ENCODE results near the gene ASS1.
"Not testable (repeated sequence)": the region's sequence is repeated elsewhere in the genome, so short reads cannot be mapped to it uniquely, and the experiment has no call there.

Gene ASS1

DNA sequence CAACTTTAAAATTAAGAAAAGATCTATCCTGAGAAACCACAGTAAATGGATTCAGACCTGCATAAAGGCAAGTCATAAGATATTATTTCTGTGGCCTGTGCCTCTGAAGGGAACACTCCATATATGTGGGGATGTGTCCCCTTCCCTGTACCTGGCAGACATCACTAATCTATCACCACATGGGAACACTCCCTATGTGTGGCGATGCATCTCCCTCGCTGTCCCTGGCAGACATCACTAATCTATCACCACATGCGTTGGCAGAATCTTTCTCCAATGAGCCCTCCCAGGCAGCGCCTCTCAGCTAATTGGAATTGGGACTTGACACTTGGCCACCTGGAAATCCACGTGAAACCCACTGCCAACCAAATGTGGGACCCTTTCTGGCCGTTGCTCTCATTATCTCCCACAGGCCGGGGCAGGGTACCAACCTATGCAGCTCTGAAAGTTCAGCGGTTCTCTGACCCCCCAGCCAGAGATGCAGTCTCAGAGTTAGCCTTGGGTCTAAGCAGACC is 25.2 kb upstream of the ASS1 start:
- DNase-seq, result no peak

GRCh38 chr9:130421154-130421801 is 23.5 kb upstream of the ASS1 start:
- no peak for DNase-seq

DNA sequence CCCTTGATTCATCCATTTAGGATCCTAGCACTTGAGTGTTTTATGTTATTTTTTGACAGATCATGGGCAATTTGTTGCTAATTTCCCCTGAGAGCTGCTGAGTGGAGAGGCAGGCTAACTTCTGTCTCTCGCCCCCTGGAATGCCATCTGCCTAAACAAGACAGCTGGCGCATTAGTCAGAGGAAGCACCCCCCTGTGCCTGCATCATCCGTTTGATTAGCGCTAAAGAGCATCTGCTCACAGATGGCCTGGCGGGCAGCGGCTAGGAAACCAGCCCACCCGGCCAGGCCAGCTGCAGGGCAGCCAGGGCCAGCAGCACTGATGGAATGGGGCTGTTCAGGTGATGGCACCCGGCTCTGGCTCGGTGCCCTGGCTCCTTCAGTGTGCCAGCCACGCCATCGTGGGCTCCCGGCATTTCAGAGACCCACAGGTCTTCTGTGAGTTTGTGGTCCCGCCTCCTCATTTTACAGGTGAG is 22.9 kb upstream of the ASS1 start:
- DNase-seq, result no peak

DNA sequence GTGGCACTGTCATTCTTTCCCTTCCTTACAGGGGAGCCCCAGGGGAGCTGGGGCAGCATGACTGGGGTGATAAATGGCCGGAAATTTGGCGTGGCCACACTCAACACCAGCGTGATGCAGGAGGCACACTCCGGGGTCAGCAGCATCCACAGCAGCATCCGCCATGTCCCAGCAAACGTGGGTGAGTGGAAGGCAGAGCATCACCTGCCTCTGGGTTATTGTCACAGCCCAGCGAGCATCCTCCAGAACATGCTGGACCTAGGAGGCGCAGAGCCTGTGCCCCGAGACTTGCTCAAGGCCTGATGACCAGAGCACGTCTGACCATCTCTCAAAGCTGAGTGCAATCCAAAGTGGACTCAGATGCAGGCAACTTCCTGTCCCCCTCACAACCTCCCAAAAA is 22.2 kb upstream of the ASS1 start:
- no peak for DNase-seq

DNA sequence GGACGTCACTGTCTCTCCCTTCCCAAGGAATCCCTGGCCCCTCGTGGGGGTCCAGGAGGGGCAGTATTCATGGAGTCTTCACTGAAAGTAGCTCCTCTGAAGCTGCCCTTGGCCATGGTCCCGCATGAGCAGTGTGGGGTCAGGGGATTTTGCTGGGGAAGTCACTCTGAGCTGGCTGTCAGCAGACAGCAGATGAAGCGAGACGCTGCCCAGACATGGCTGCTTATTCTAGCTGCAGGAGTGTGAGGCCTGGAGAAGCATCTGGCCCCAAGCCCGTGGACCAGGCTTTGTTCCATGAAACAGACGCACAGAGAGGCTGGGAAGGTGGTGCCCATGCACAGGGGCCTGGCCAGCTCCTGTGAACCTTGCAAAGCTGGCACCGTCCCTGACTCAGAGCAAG is 21.5 kb upstream of the ASS1 start:
- DNase-seq, result no peak

DNA sequence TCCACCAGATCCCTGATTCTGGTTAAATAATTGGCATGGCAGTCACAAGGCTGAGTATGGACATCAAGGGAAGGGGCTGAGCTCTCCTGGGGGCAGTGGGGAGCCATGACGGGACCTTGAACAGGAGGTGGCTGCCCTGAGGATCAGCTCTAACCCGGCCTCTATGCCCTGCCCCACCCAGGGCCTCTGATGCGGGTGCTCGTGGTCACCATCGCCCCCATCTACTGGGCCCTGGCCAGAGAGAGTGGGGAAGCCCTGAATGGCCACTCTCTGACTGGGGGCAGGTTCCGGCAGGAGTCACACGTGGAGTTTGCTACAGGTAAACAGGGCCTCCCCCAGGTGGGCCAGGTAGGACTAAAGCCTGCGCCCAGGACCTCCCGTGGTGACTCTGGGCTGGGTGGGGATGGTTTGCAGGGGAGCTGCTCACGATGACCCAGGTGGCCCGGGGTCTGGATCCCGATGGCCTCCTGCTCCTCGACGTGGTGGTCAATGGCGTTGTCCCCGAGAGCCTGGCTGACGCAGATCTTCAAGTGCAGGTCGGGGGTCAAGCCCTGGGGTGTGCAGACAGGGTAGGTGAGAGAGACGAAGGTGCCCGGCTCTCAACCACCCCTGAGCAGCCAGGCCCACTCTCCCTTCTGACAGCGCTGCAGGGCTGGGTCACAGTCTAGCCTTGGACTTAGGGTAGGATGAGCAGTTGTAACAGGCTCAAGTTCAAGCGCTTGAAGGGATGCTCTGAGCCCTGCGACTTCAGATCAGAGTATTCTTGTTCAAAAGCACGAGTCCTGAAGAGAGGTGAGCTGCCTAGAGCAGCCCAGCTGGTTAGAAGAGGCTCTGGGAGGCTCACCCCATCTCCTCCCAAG is 19.9 kb upstream of the ASS1 start:
- no peak for DNase-seq

- DNase-seq, result no peak
Observed at GRCh38 chr9:130425741-130426466, 18.9 kb upstream of the ASS1 start.

DNA sequence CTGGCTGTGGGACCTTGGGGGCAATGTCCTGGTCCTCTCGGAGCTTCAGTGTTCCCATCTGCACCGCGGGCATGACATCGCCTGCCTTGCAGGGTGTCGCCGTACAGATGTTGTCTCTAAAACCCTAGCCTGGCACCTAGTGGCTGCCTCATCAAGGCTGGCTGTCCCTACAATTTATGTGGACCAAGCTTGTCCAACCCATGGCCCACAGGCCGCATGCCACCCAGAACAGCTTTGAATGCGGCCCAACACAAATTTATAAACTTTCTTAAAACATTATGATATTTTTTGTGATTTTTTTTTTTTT is 18.3 kb upstream of the ASS1 start:
- no peak for DNase-seq

- no peak for DNase-seq
Observed at GRCh38 chr9:130426883-130427282, 17.9 kb upstream of the ASS1 start.

- no peak for DNase-seq
Observed at GRCh38 chr9:130427326-130427725, 17.4 kb upstream of the ASS1 start.

DNA sequence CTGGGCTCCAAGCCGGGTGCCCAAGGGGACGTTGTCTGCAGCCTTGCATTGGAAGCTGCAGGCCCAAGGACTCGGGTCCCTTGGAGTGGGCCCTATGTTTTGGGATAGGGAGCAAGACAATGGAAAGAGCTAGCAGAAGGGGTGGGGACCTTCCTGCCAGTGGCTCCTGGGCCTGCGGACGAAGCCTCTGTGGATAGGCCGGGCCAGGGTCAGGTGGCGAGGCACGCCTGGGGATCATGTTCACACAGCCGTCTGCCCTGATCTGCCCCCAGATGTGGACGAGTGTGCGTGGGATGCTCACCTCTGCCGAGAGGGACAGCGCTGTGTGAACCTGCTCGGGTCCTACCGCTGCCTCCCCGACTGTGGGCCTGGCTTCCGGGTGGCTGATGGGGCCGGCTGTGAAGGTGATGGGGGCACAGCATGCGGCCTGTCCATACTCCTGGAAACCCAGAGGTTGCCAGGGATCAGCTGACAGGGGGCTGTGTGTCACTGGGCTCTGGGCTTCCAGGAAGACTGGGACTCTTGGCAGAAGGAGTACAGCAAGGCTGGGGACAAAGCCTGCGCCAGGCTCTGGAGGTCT is 16.6 kb upstream of the ASS1 start:
- DNase-seq, result no peak

DNA sequence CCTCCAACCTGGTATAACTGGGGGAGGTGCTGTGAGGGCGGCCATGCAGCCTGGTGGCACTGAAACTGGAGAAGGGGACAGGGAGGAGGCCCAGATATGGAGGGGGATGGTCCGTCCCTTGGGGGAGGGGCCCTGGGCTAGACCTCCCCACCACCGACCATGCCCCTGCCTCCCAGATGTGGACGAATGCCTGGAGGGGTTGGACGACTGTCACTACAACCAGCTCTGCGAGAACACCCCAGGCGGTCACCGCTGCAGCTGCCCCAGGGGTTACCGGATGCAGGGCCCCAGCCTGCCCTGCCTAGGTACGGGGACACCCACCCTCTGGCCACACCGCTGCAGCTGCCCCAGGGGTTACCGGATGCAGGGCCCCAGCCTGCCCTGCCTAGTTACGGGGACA is 15.4 kb upstream of the ASS1 start:
- DNase-seq, result no peak

GRCh38 chr9:130429831-130430230 is 14.9 kb upstream of the ASS1 start:
- no peak for DNase-seq

- no peak for DNase-seq
Observed at GRCh38 chr9:130430232-130430631, 14.5 kb upstream of the ASS1 start.

DNA sequence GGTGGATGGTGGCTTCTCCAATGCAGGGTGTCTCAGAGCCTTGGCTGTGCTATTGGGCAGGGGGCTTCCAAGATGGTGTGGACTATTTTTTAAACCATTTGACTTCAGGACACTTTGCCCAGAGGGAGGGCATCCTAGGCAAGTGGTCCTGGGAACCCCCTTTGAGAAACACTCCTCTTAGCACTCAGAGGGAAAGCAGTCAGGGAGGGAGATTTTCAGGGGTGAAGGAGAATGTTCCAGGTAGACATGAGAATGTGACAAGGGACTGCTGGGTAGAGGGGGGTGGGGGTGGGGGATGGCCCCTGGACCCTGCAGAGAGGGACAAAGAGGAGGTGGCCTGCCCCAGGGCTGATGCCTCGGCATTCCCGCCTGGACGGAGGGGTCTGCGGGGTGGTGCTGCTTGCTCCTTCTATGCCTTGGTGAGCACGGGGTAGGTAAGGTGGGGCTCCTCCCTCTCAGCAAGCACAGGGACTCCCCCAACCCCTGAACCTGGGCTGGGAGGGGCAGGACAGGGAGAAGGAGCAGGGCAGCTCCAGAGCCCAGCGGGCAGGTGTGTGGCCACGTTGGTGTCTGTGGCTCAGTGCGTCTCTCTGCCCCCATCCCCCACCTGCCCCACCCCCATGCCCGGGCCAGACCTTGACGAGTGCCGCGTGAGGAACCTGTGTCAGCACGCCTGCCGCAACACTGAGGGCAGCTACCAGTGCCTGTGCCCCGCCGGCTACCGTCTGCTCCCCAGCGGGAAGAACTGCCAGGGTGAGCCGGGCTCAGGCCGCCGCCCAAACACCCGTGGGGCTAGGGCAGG is 13.8 kb upstream of the ASS1 start:
- DNase-seq, result no peak

DNA sequence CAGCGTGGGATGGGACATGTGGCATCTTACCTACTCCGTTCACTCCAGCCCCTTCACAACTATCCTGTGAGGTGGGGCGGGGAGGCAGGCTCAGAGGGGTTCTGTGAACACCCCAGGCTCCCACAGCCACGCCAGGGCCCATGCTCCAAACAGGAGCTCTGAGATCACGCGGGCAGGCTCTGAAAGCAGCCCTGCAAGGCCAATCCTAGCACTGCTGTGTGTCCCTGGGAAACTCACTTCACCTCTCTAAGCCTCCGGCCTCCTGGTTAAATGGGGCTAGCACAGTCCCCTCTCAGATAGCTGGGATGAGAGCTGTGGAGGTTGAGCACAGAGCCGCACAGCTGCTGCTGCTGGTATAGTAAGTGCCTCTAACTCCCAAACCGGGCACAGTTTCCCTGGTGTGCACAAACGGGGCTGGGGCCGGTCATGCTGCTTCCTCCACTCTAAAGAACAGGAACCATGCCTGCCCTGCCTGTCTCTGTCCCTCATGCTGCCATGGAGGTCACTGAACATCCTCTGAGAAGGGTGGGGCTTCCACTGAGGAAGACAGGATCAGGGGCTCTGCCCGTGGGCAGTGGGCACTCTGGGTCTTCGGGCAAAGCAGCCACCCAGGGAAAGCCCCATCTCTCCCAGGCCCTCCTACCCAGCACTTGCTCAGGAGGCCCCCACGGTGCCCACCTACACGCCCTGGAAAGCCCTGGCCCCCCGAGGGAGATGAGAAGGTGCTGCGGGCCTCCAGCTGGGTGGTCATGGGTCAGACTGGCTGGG is 13.0 kb upstream of the ASS1 start:
- DNase-seq, result no peak

DNA sequence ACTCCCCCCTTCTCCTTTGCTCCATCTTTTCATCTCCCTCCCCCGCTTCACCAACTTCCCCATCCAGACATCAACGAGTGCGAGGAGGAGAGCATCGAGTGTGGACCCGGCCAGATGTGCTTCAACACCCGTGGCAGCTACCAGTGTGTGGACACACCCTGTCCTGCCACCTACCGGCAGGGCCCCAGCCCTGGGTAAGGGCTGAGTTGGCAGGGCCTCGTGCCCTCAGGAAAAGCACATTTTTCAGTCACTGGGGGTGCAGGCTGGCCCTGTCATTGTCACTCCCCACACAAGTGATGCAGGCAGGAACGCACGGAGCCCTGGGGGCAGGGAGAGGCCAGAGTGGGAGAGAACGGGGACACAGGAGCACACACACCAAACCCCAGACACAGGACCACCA is 12.4 kb upstream of the ASS1 start:
- no peak for DNase-seq

DNA sequence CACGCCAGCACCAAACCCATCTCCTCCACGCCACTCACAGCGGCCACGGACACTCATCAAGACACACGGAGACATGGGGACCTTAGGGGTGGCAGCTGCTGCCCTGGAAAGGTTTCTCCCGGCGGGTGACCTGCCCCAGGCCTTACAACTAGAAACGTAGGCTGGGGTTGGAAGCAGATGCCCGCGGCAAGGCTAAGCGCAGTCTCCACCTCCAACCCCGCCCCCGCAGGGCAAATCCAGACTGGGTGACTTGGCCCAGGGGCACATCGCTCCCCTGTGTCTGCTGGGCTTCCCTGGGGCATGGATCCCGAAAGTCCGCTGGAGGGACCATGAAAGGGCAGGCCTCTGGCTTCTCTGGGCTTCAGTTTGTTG is 12.0 kb upstream of the ASS1 start:
- DNase-seq, result no peak

DNA sequence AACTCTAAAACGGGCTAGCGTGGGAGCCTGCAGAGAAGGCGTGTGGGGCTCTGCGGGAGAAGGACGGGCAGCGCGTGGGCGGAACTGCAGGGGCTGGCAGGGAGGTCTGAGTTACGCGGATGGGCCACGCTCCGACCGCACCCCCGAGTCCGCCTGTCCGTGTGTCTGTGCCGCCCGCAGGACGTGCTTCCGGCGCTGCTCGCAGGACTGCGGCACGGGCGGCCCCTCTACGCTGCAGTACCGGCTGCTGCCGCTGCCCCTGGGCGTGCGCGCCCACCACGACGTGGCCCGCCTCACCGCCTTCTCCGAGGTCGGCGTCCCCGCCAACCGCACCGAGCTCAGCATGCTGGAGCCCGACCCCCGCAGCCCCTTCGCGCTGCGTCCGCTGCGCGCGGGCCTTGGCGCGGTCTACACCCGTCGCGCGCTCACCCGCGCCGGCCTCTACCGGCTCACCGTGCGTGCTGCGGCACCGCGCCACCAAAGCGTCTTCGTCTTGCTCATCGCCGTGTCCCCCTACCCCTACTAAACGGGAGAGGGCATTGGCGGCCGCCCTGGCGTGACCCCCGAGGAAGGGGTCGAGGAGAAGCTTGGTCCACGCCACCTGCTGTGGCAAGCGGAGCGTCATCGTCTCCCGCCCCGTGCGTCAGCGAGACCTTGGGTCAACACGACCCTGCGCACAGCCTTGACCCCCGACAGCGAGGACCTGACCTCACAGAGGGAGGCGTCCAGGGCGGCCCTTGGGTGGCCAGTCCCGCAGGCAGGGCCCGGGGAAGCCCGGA is 11.4 kb upstream of the ASS1 start:
- peak; percentile 25 for DNase-seq

DNA sequence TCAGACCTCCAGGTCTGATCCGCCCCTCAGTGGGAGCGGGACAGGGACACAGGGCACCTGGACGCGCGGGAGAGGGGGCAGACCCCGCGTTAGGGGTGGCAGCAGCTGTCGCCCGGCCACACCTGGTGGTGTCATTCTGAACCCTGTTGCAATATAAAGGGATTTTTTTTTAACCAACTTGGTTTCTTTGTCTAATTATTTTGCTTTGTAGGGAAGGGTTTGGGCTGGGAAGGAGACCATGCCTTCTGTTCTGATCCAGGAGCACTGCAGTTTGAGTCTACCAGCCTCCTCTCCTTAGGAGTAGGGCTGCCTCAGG is 10.9 kb upstream of the ASS1 start:
- no peak for DNase-seq

DNA sequence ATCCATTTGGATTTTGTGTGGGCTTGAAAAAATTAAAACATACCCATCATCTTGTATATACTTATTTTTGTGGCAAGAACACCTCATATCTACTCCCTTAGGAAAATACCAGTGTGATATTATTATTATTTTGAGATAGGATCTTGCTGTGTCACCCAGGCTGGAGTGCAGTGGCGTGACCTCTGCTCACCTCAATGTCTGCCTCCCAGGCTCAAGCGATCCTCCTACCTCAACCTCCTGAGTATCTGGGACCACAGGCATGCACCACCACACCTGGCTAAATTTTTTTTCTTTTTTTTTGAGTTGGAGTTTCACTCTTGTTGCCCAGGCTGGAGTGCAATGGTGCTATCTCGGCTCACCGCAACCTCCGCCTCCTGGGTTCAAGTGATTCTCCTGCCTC is 10.1 kb upstream of the ASS1 start:
- not testable (repeated sequence) for DNase-seq

Data from kidney glomerular epithelial cell (primary cell).